GM18499 (cell line): ENCODE results near the gene PER1.

Experiments used
- ATAC-seq: cut with Tn5 transposase; IDR thresholded peaks from one replicate; pipeline ENCODE4 v1.9.1; 2021; ENCODE audit warnings: moderate number of reproducible peaks; ENCODE audit not compliant: insufficient read depth, unreplicated experiment

PER1 gene, protein sequence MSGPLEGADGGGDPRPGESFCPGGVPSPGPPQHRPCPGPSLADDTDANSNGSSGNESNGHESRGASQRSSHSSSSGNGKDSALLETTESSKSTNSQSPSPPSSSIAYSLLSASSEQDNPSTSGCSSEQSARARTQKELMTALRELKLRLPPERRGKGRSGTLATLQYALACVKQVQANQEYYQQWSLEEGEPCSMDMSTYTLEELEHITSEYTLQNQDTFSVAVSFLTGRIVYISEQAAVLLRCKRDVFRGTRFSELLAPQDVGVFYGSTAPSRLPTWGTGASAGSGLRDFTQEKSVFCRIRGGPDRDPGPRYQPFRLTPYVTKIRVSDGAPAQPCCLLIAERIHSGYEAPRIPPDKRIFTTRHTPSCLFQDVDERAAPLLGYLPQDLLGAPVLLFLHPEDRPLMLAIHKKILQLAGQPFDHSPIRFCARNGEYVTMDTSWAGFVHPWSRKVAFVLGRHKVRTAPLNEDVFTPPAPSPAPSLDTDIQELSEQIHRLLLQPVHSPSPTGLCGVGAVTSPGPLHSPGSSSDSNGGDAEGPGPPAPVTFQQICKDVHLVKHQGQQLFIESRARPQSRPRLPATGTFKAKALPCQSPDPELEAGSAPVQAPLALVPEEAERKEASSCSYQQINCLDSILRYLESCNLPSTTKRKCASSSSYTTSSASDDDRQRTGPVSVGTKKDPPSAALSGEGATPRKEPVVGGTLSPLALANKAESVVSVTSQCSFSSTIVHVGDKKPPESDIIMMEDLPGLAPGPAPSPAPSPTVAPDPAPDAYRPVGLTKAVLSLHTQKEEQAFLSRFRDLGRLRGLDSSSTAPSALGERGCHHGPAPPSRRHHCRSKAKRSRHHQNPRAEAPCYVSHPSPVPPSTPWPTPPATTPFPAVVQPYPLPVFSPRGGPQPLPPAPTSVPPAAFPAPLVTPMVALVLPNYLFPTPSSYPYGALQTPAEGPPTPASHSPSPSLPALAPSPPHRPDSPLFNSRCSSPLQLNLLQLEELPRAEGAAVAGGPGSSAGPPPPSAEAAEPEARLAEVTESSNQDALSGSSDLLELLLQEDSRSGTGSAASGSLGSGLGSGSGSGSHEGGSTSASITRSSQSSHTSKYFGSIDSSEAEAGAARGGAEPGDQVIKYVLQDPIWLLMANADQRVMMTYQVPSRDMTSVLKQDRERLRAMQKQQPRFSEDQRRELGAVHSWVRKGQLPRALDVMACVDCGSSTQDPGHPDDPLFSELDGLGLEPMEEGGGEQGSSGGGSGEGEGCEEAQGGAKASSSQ (N-terminal part only)

GRCh38 chr17:8152112-8152775 is at the start of gene PER1:
Gene PER1 (minus strand): TSS chr17:8152404. CDS start chr17:8150706, 1,698 bp downstream.
- no peak for ATAC-seq

- no peak for ATAC-seq
Measured at GRCh38 chr17:8192070-8192815, 40.0 kb upstream of the PER1 start.

DNA sequence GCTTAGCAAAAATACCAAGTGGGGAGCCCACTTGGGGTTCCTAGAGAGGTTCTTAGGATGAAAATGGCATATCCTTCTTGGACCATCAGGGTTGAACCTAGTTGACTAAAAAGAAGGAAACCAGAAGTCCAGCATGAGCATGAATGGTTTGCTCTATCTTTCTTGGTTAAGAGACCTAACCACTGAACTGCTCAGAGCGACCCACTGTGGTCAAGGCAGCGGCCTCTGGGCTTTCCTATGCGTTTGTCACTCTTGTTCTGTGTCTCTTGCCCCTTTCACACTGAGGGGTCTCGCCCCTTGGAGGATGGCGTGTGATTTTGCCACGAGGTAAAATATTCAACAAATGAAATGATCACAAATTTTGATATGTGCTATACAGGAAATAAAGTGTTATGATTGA is 38.3 kb upstream of the PER1 start:
- no peak for ATAC-seq

DNA sequence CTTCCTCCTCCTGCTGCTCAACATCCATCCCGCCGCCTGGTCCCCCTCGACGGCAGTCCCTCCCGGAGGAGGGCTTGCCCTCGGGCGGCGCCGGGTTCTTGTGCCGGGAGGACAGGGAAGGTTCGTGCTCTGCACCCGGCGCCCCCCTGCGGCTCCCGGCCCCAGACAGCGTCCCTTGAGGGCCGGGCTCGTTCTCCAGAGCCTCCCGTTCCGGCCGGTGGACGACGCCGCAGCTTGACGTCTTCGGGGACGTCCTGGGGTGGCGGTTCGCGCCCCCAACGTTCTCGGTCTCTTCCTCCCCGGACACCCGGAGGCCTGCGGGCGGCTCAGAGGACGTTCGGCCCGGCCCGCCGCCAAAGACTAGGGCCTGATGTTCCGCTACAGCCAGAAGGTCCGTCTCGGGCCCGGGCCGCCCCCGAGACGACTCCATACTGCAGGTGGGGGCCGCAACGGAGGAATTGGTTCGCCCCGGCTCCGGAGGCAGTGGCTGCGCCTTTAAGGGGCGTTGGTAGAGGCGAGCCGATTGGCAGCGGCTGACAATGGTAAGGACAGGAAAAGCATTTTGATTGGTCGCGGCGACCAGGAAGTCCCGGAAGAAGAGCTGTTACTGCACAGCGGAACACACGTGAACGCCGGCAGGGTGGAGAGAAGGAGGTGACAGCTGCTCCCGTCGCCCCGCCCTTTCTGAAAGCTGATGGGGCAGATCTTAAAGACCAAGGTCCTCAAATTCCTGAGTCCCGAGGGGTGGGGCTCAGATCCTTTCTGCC is 37.7 kb upstream of the PER1 start, which contains the start of gene BORCS6:
TSS of gene BORCS6 (minus strand) at position 470 of the 767 bp plus-strand sequence. CDS start at position 430, 40 bp downstream.
- peak; percentile 31 for ATAC-seq

GRCh38 chr17:8189041-8189710 is 37.0 kb upstream of the PER1 start:
- no peak for ATAC-seq

GRCh38 chr17:8188263-8188839 is 36.1 kb upstream of the PER1 start:
- no peak for ATAC-seq

DNA sequence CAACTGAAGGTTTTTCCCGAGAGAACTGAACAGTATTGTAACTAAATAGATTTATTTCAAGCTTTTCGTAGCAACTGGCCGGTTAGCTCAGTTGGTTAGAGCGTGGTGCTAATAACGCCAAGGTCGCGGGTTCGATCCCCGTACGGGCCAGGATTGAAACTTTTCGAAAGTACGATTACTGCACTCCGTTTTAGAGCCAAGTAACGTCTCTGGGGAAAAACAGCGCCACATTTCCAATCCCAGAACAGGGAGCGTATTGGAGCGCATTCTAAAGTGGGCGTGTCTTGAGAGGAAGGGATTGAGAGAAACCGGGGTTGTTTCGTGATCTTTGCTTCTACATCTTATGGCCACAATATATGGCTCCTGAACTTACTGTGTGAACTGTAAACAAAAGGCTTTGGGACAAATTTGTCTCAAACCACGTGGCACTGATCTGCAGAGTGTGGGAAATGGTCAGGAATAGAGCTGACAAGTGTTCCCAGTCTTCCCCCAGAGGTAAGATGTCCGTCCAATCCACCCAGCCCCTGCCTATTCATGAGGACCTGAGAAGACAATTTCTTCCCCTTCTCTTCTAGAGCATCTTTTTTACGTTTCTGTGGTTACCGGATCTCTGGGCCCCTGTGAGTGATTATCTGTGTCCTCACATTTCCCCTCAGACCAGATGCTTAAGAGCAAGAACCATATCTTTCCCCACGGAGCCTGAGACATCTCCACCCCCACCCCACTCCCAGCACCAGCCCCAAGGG is 35.5 kb upstream of the PER1 start:
- no peak for ATAC-seq

DNA sequence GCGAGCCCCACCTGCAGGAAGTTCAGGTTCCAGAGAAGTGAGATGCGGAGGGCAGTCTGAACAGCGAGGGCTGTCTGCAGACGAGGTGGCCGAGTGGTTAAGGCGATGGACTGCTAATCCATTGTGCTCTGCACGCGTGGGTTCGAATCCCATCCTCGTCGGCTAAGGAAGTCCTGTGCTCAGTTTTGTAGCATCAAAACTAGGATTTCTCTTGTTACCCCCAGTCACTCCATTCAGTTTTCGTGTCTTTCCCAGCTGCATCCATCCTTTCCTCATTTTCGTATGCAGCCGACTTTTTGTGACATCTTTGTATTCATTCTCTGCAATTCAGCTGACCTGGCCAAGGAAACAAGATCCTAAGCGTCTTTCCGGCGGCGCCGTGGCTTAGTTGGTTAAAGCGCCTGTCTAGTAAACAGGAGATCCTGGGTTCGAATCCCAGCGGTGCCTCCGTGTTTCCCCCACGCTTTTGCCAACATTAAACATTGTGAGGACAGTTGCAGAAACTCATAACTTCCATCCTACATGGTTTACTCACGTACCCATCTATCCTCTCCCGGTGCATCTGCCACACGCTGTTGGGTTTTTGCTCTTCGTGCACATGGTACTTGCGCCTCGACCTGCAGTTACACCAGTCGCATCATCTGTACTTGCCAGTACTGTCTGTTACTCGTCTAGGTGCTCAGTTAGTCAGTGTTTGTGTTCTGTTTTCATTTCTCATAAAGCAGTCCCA is 34.7 kb upstream of the PER1 start:
- ATAC-seq = no peak

GRCh38 chr17:8186446-8186786 is 34.2 kb upstream of the PER1 start:
- ATAC-seq = no peak

- ATAC-seq = no peak
Measured at GRCh38 chr17:8185582-8186445, 33.6 kb upstream of the PER1 start.

DNA sequence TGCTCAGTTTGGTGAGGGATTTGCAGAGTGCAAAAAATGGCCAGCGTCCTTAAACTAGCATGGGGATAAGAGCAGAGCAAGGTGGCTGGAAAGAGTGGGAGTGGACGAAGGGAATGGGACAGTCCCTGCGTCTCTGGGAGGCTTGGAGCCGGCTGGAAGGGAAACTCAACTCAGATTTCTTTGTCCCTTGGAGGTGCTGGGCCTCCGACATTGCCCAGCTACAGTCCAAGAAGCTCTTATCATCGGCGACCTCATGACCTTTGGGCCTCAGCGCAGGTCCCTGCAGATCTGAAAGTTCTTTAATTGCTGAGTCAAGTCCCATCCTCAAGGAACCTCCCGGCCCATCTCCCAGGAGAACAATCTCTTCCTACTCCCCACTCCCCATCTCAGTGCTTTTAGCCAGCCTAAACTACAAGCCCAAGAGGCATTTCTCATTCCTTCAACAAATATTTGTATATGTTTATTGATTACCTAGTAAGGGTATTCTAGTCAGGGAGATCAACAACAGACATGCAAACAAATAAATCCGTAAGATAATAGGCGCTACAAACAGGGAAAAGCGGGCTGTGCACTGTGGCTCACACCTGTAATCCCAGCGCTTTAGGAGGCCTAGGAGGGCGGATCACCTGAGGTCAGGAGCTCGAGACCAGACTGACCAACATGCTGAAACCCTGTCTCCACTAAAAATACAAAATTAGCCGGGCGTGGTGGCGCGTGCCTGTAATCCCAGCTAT is 25.0 kb upstream of the PER1 start:
- ATAC-seq = no peak

- ATAC-seq = no peak
Measured at GRCh38 chr17:8176197-8176940, 24.2 kb upstream of the PER1 start, which contains the start of gene TMEM107. Gene TMEM107 (minus strand): TSS chr17:8176380. CDS start chr17:8176286, 94 bp downstream.

DNA sequence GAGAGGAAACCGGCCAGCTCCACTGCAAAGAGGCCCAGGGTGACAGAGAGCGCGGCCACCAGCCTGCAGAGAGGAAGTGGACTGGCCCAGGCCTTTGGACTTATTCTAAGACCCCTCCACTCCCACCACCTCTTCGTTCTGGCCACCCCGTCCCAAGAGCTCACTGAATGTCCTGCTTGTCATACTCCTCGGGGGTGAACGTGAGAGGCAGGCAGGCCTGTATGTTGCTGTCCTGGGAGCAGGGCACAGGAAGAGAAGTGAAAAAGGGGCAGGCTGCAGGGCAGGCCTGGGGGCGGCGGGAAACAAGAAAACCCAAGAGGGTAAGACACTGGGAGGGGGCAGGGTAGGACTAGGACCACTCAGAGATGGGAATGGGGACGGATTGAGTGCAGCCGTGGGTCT is 23.6 kb upstream of the PER1 start:
- no peak for ATAC-seq

GRCh38 chr17:8173871-8174322 is 21.7 kb upstream of the PER1 start:
- no peak for ATAC-seq
